ENCODE data around the gene RC3H1.

GRCh38 chr1:174003867-174004266 lies 18.3 kb downstream of the RC3H1 start:
- TF ChIP-seq EGR1 (conservative IDR thresholded peaks at IDR 0.05): no peak
- TF ChIP-seq ZBTB49 (CRISPR knock-in tag; IDR thresholded peaks at IDR 0.05; ENCODE audit: borderline replicate concordance): no peak
- TF ChIP-seq CTCF (IDR thresholded peaks at IDR 0.05 in 2 of 3, conservative IDR thresholded peaks at IDR 0.05 in 1 of 3; ENCODE audit: insufficient read depth in 2 of 3, low read depth in 1 of 3, low read length in 3 of 3): no peak
- TF ChIP-seq CSDE1 (IDR thresholded peaks at IDR 0.05): no peak
- TF ChIP-seq HDGF (IDR thresholded peaks at IDR 0.05): no peak
- no peak for TF ChIP-seq POLR2A (conservative IDR thresholded peaks at IDR 0.05)
- no peak for TF ChIP-seq CUX1 (CRISPR knock-in tag; IDR thresholded peaks at IDR 0.05)

Measured in K562 (cell line).